Natural killer cell (primary cell): ENCODE data around the gene NCAPG2. TPM values are rescaled to one million over a fixed set of nuclear protein-coding genes. Genes with fewer than 3 reads are reported as not detected.

Experiments
- ATAC-seq, 3 donors: fragments of 150-1000 bp in 2 of 3; fragments of 200-7000 bp in 1 of 3; cut with Tn5 transposase; 1 replicate in 1 of 3; 2 replicates in 2 of 3; pipeline ENCODE4 v1.10.0; 2021; ENCODE audit warnings: mild to moderate bottlenecking in 2 of 3, moderate library complexity in 2 of 3
- DNase-seq, 2 donors: peaks; one replicate each; pipeline versions ENCODE4 v3.0.0 to v3.0.0-alpha.2; 2013 to 2021; ENCODE audit warnings: mixed read lengths in 1 of 2
- H3K27ac ChIP-seq: one replicate; pipeline ENCODE4 v1.5.1; 2013; ENCODE audit warnings: mild to moderate bottlenecking, low read length
- H3K27me3 ChIP-seq: one replicate; pipeline ENCODE4 v1.6.1; 2013; ENCODE audit warnings: low read length; ENCODE audit not compliant: control insufficient read depth, insufficient read depth
- H3K36me3 ChIP-seq: one replicate; pipeline ENCODE4 v1.6.1; 2013; ENCODE audit warnings: low read length; ENCODE audit not compliant: control insufficient read depth, insufficient read depth
- H3K4me1 ChIP-seq: one replicate; pipeline ENCODE4 v1.6.1; 2013; ENCODE audit warnings: low read length; ENCODE audit not compliant: control insufficient read depth, insufficient read depth
- H3K4me3 ChIP-seq: one replicate; pipeline ENCODE4 v1.5.1; 2013; ENCODE audit warnings: low read length
- H3K9me3 ChIP-seq: one replicate; pipeline ENCODE4 v1.6.1; 2013; ENCODE audit warnings: low read length; ENCODE audit not compliant: control insufficient read depth, insufficient read depth
- H3K27ac Mint-ChIP-seq, 2 donors: one replicate each; pipeline ENCODE4 v1.8.0; 2022; ENCODE audit warnings: mild to moderate bottlenecking in 2 of 2, mixed read lengths in 2 of 2, moderate library complexity in 1 of 2
- H3K27me3 Mint-ChIP-seq, 2 donors: one replicate each; pipeline ENCODE4 v1.8.0; 2022; ENCODE audit warnings: low read depth in 2 of 2, mixed read lengths in 2 of 2
- H3K36me3 Mint-ChIP-seq: one replicate; pipeline ENCODE4 v1.8.0; 2022; ENCODE audit warnings: mixed read lengths
- H3K4me1 Mint-ChIP-seq, 2 donors: one replicate each; pipeline ENCODE4 v1.8.0; 2022; ENCODE audit warnings: mixed read lengths in 2 of 2
- H3K4me3 Mint-ChIP-seq: one replicate; pipeline ENCODE4 v1.8.0; 2022; ENCODE audit warnings: mild to moderate bottlenecking, moderate library complexity, mixed read lengths
- H3K9me3 Mint-ChIP-seq, 2 donors: one replicate each; pipeline ENCODE4 v1.8.0; 2022; ENCODE audit warnings: mixed read lengths in 2 of 2
- CTCF ChIP-seq: fragments of 200-600 bp; IDR thresholded peaks from one replicate; pipeline ENCODE4 v1.8.0; 2022; ENCODE audit warnings: antibody characterized with exemption
- WGBS: methylation state at CpG from one replicate; pipeline ENCODE4 v1.1.7; 2013; ENCODE audit warnings: missing lambda C conversion rate; ENCODE audit not compliant: insufficient coverage; 5-methylcytosine and 5-hydroxymethylcytosine counted together
- intact Hi-C: fragments of 100-400 bp; cut with micrococcal nuclease; formaldehyde crosslinking; loops from one replicate; pipeline ENCODE4 v1.14.2; 2022
- total RNA-seq, 4 donors: library from RNA; stranded (reverse); fragments of 120-200 nt in 1 of 4; gene quantifications; one replicate each; pipeline versions ENCODE4 v1.2.3 to v1.2.4, GENCODE V29; 2013 to 2022

Gene NCAPG2
- total RNA-seq, 3 donors from 2014 or later (not counting 1 experiment from before 2014, with no cell fraction given): 8.8 to 14.8 (median 14.1) TPM

GRCh38 chr7:158584407-158584806, 120.2 kb downstream of the NCAPG2 start:
- Histone ChIP-seq H3K27me3 (peaks cover 34% of the 10 kb centered on the region), H3K9me3 (peaks cover 5% of the 10 kb centered on the region), H3K4me3 (no peak overlapping the region), H3K27ac (no peak overlapping the region), H3K36me3 (no peaks in the 10 kb centered on the region), H3K4me1 (peaks cover 12% of the 10 kb centered on the region)
- H3K27ac Mint-ChIP-seq: no peak overlapping the region
- peaks cover 27 to 35% of the 10 kb centered on the region in 2 donors for H3K27me3 Mint-ChIP-seq
- no peak for ATAC-seq
- intact Hi-C loops: no loop called here
- H3K36me3 Mint-ChIP-seq: no peaks in the 10 kb centered on the region
- TF ChIP-seq CTCF: no peak
- WGBS: 80% methylated on average over 8 of the region's 8 CpGs
- H3K9me3 Mint-ChIP-seq: no peaks in the 10 kb centered on the region
- DNase-seq: no peak
- peak overlapping the region; percentile 52 for H3K4me3 Mint-ChIP-seq
- H3K4me1 Mint-ChIP-seq: peaks cover 8 to 12% of the 10 kb centered on the region in 2 donors

GRCh38 chr7:158583810-158584209, 120.8 kb downstream of the NCAPG2 start:
- Histone ChIP-seq H3K27ac (no peak overlapping the region), H3K36me3 (no peaks in the 10 kb centered on the region), H3K4me3 (no peak overlapping the region), H3K9me3 (peaks cover 5% of the 10 kb centered on the region), H3K4me1 (peaks cover 12% of the 10 kb centered on the region), H3K27me3 (peaks cover 34% of the 10 kb centered on the region)
- DNase-seq (no peak), ATAC-seq (no peak)
- Mint-ChIP-seq H3K4me3 (no peak overlapping the region), H3K9me3 (no peaks in the 10 kb centered on the region), H3K4me1 (peaks cover 8% of the 10 kb centered on the region in 2 donors), H3K27ac (no peak overlapping the region), H3K36me3 (no peaks in the 10 kb centered on the region), H3K27me3 (peaks cover 26 to 35% of the 10 kb centered on the region in 2 donors)
- 87% methylated on average over 6 of the region's 6 CpGs for WGBS
- no peak for TF ChIP-seq CTCF
- intact Hi-C loops: no loop called here

- DNase-seq (no peak), ATAC-seq (no peak)
- Histone ChIP-seq H3K4me3 (no peak overlapping the region), H3K4me1 (peaks cover 12% of the 10 kb centered on the region), H3K27ac (no peak overlapping the region), H3K9me3 (peaks cover 5% of the 10 kb centered on the region), H3K36me3 (no peaks in the 10 kb centered on the region), H3K27me3 (peaks cover 34% of the 10 kb centered on the region)
- Mint-ChIP-seq H3K9me3 (no peaks in the 10 kb centered on the region), H3K36me3 (no peaks in the 10 kb centered on the region), H3K4me3 (no peak overlapping the region), H3K27me3 (peaks cover 23 to 35% of the 10 kb centered on the region in 2 donors), H3K4me1 (peaks cover 5 to 8% of the 10 kb centered on the region in 2 donors), H3K27ac (no peak overlapping the region)
- intact Hi-C loops: no loop called here
- 72% methylated on average over 5 of the region's 5 CpGs for WGBS
- TF ChIP-seq CTCF: no peak
Observed at GRCh38 chr7:158583143-158583542, 121.5 kb downstream of the NCAPG2 start.

DNA sequence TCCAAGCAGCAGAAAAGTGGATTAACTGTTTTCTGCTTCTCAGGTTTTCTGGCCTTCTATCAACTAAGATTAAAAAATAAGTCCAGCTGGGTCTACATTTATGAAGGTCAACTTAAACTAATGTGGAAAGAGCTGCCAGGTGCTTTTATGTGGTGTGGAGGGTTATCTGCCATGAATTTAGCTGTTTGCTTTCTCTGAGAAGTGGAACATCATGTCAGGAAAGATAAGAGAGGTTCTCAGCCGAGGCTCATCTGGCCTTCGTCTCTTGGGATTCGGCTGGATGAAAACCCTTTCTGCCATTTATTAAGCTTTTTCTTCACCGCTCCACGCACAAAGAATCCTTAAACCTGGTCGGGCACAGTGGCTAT, 122.5 kb downstream of the NCAPG2 start:
- Mint-ChIP-seq H3K27me3 (peaks cover 23 to 35% of the 10 kb centered on the region in 2 donors), H3K4me1 (peaks cover 5 to 8% of the 10 kb centered on the region in 2 donors), H3K27ac (no peak overlapping the region), H3K4me3 (no peak overlapping the region), H3K9me3 (no peaks in the 10 kb centered on the region), H3K36me3 (no peaks in the 10 kb centered on the region)
- DNase-seq (no peak), ATAC-seq (no peak)
- Histone ChIP-seq H3K36me3 (no peaks in the 10 kb centered on the region), H3K4me1 (peaks cover 12% of the 10 kb centered on the region), H3K4me3 (no peak overlapping the region), H3K27ac (no peak overlapping the region), H3K27me3 (peaks cover 34% of the 10 kb centered on the region), H3K9me3 (peaks cover 5% of the 10 kb centered on the region)
- intact Hi-C loops: no loop called here
- TF ChIP-seq CTCF: no peak
- WGBS: 93% methylated on average over 6 of the region's 6 CpGs
